Measurements from ENCODE around the gene ARPC1B.
A peak's percentile ranks its signal among the peaks of the same experiment; 100 is the strongest.
"Not testable (repeated sequence)": the region's sequence is repeated elsewhere in the genome, so short reads cannot be mapped to it uniquely, and the experiment has no call there.

The ARPC1B gene

GRCh38 chr7:99374111-99375064, at the start of gene ARPC1B:
ARPC1B (plus strand) TSS chr7:99374730; CDS start chr7:99385715, 10,985 bp downstream.
- DNase-seq (ENCODE audit: low read depth), result peak; percentile 88

- DNase-seq (ENCODE audit: low read depth), result peak; percentile 5
Observed at GRCh38 chr7:99325001-99325493, 49.5 kb upstream of the ARPC1B start.

- DNase-seq (ENCODE audit: low read depth), result peak; percentile 96
Observed at GRCh38 chr7:99325592-99326407, 48.7 kb upstream of the ARPC1B start, which contains the start of gene ARPC1A. ARPC1A (plus strand) TSS chr7:99325898; CDS start chr7:99333354, 7,456 bp downstream.

GRCh38 chr7:99326408-99326782, 48.1 kb upstream of the ARPC1B start:
- DNase-seq (ENCODE audit: low read depth), result no peak

- DNase-seq (ENCODE audit: low read depth), result peak; percentile 13
Observed at GRCh38 chr7:99330314-99330961, 44.1 kb upstream of the ARPC1B start.

- DNase-seq (ENCODE audit: low read depth), result no peak
Observed at GRCh38 chr7:99331002-99331401, 43.5 kb upstream of the ARPC1B start.

- DNase-seq (ENCODE audit: low read depth), result no peak
Observed at GRCh38 chr7:99339595-99339994, 34.9 kb upstream of the ARPC1B start.

- DNase-seq (ENCODE audit: low read depth), result no peak
Observed at GRCh38 chr7:99340659-99341058, 33.9 kb upstream of the ARPC1B start.

GRCh38 chr7:99344061-99344647, 30.4 kb upstream of the ARPC1B start:
- no peak for DNase-seq (ENCODE audit: low read depth)

- DNase-seq (ENCODE audit: low read depth), result not testable (repeated sequence)
Observed at GRCh38 chr7:99350641-99351040, 23.9 kb upstream of the ARPC1B start.

- DNase-seq (ENCODE audit: low read depth), result no peak
Observed at GRCh38 chr7:99352247-99352646, 22.3 kb upstream of the ARPC1B start.

GRCh38 chr7:99355098-99355497, 19.4 kb upstream of the ARPC1B start:
- DNase-seq (ENCODE audit: low read depth), result no peak

GRCh38 chr7:99357701-99358490, 16.6 kb upstream of the ARPC1B start:
- DNase-seq (ENCODE audit: low read depth), result no peak

- not testable (repeated sequence) for DNase-seq (ENCODE audit: low read depth)
Observed at GRCh38 chr7:99358521-99358920, 16.0 kb upstream of the ARPC1B start.

- DNase-seq (ENCODE audit: low read depth), result no peak
Observed at GRCh38 chr7:99359465-99360154, 14.9 kb upstream of the ARPC1B start.

- no peak for DNase-seq (ENCODE audit: low read depth)
Observed at GRCh38 chr7:99362801-99363200, 11.7 kb upstream of the ARPC1B start.

- DNase-seq (ENCODE audit: low read depth), result no peak
Observed at GRCh38 chr7:99363286-99363685, 11.2 kb upstream of the ARPC1B start.

- peak; percentile 42 for DNase-seq (ENCODE audit: low read depth)
Observed at GRCh38 chr7:99365318-99366141, 9.0 kb upstream of the ARPC1B start.

- DNase-seq (ENCODE audit: low read depth), result no peak
Observed at GRCh38 chr7:99366646-99367045, 7.9 kb upstream of the ARPC1B start.

All from activated T-cell treated with anti-CD3 and anti-CD28 coated beads for 48 hours (primary cell).